ENCODE measurements around the gene IRF1.
"Not testable (repeated sequence)": the region's sequence is repeated elsewhere in the genome, so short reads cannot be mapped to it uniquely, and the experiment has no call there.

IRF1 gene

DNA sequence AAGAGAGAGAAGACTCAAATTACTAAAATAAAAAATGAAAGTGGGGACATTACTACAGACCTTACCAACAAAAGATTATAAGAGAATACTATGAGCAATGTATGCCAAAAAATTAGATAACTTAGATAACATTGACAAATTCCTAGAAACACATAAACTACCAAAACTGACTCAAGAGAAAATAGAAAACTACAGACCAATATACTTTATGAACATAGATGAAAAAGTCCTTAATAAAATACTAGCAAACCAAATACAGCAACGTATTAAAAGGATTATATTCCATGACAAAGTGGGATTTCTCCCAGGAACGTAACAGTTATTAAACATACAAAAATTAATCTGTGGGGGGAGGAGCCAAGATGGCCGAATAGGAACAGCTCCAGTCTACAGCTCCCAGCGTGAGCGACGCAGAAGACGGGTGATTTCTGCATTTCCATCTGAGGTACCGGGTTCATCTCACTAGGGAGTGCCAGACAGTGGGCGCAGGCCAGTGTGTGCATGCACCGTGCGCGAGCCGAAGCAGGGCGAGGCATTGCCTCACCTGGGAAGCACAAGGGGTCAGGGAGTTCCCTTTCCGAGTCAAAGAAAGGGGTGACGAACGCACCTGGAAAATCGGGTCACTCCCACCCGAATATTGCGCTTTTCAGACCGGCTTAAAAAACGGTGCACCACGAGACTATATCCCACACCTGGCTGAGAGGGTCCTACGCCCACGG, 23.2 kb upstream of the IRF1 start:
- not testable (repeated sequence) for H3K4me3 ChIP-seq (ENCODE audit: low read length); H3K36me3 ChIP-seq (ENCODE audit: control insufficient read depth, insufficient read depth, low read length); H3K4me1 ChIP-seq (ENCODE audit: control insufficient read depth, insufficient read depth, low read length); H3K27ac ChIP-seq (ENCODE audit: low read depth, low read length); H3K27me3 ChIP-seq (ENCODE audit: control insufficient read depth, insufficient read depth, low read length); H3K9ac ChIP-seq (ENCODE audit: low read length)

DNA sequence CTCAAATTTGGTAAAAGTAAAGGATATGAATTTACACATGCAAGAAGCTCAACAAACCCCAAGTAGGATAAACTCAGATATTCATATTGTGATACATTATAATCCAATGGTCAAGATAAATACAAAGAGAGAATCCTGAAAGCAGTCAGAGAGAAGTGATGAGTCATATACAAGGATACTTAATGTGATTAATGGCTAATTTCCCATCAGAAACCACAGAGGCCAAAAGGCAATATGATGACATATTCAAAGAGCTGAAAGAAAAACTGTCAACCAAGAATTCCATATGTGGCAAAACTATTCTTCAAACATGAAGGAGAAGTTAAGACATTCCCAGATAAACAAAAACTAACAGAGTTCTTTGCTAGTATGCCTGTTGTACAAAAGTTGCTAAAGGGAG, 19.5 kb upstream of the IRF1 start:
- no peaks in the 10 kb centered on the region for H3K36me3 ChIP-seq (ENCODE audit: control insufficient read depth, insufficient read depth, low read length)
- no peak overlapping the region for H3K4me3 ChIP-seq (ENCODE audit: low read length)
- H3K27ac ChIP-seq (ENCODE audit: low read depth, low read length), result no peak overlapping the region
- peaks cover 5% of the 10 kb centered on the region for H3K4me1 ChIP-seq (ENCODE audit: control insufficient read depth, insufficient read depth, low read length)
- H3K27me3 ChIP-seq (ENCODE audit: control insufficient read depth, insufficient read depth, low read length), result no peaks in the 10 kb centered on the region
- H3K9ac ChIP-seq (ENCODE audit: low read length), result no peak overlapping the region

DNA sequence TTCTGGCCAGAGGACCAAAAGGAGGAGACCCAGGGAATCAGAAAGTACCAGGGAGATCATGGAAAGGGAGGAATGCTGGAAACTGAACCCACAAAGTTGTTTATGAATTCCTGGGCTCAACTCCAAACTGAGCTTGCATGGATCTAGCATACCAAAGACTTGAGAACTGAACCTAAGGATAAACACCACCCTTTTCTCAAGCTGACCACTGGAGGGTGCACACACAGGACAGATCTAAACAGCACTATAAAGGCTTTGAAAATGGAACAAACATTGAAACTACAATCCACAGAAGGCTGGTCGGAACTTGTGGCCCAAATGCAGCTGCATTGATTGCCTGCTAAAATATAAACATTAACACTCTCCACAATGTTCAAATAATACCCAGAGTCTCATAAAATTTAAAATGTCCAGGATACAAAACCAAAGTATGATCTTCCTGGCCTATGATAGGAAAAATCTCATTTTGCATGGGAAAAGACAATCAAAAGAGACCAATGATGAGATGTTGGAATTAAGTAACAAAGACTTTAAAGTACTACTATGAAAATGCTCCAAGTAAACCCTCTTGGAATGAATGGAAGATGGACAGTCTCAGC, 15.6 kb upstream of the IRF1 start:
- no peaks in the 10 kb centered on the region for H3K36me3 ChIP-seq (ENCODE audit: control insufficient read depth, insufficient read depth, low read length)
- peak overlapping the region; percentile 70 for H3K27ac ChIP-seq (ENCODE audit: low read depth, low read length)
- no peak overlapping the region for H3K9ac ChIP-seq (ENCODE audit: low read length)
- H3K27me3 ChIP-seq (ENCODE audit: control insufficient read depth, insufficient read depth, low read length), result no peaks in the 10 kb centered on the region
- no peak overlapping the region for H3K4me3 ChIP-seq (ENCODE audit: low read length)
- H3K4me1 ChIP-seq (ENCODE audit: control insufficient read depth, insufficient read depth, low read length), result peaks cover 5% of the 10 kb centered on the region

DNA sequence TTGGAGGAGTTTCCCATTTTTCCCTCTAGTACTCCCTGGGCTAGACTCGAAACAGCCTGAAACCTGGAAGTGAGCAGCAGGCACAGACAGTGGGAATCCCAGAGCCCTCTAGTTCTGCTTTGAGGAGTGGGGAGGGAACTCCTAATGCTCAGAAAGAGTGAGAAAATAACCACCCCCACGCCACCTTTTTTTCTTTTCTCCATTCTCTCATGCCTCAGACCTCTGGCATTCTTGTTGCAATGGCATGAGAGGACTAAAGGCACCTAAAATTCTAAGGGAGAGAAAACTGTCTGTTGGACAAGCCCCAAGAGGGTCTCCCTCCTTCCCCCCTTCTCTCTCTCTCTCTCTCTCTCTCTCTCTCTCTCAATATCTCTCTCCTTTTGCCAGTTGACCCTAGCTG, 15.1 kb upstream of the IRF1 start:
- no peak overlapping the region for H3K9ac ChIP-seq (ENCODE audit: low read length)
- H3K4me3 ChIP-seq (ENCODE audit: low read length), result no peak overlapping the region
- H3K27me3 ChIP-seq (ENCODE audit: control insufficient read depth, insufficient read depth, low read length), result no peaks in the 10 kb centered on the region
- peaks cover 5% of the 10 kb centered on the region for H3K4me1 ChIP-seq (ENCODE audit: control insufficient read depth, insufficient read depth, low read length)
- no peaks in the 10 kb centered on the region for H3K36me3 ChIP-seq (ENCODE audit: control insufficient read depth, insufficient read depth, low read length)
- peak overlapping the region; percentile 70 for H3K27ac ChIP-seq (ENCODE audit: low read depth, low read length)

DNA sequence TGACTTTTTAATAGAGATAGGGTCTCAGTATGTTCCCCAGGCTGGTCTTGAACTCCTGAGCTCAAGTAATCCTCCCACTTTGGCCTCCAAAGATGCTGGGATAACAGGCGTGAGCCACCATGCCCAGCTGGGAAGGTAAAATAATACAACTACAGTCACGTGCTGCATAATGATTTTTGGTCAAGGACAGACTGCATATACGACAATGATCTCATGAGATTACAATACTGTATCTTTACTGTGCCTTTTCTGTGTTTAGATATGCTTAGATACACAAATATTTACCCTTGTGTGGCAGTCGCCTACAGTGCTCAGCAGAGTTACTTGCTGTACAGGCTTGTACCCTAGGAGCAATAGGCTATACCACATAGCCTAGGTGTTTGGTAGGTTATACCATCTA, 14.2 kb upstream of the IRF1 start:
- no peaks in the 10 kb centered on the region for H3K36me3 ChIP-seq (ENCODE audit: control insufficient read depth, insufficient read depth, low read length)
- H3K27ac ChIP-seq (ENCODE audit: low read depth, low read length), result peak overlapping the region; percentile 17
- H3K4me1 ChIP-seq (ENCODE audit: control insufficient read depth, insufficient read depth, low read length), result peaks cover 5% of the 10 kb centered on the region
- H3K9ac ChIP-seq (ENCODE audit: low read length), result no peak overlapping the region
- no peaks in the 10 kb centered on the region for H3K27me3 ChIP-seq (ENCODE audit: control insufficient read depth, insufficient read depth, low read length)
- no peak overlapping the region for H3K4me3 ChIP-seq (ENCODE audit: low read length)

DNA sequence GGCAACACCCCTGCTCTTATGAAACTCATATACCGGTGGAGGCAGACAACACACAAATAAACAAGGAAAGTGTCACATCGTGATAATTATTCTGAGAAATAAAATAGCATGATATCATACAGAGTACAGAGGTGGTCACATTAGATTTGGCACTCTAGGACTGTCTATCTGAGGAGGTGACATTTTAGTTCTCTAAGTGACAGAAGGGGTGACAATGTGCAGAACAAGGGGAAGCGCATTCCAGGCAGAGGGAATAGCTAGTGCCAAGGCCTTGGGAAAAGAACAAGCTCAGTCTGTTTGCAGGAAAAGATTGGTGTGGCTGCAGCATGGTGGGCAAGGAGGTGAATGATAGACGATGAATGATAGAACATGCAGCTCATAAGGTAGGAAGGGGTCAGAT, 12.7 kb upstream of the IRF1 start:
- Histone ChIP-seq H3K36me3 (ENCODE audit: control insufficient read depth, insufficient read depth, low read length) (no peaks in the 10 kb centered on the region), H3K9ac (ENCODE audit: low read length) (no peak overlapping the region), H3K4me1 (ENCODE audit: control insufficient read depth, insufficient read depth, low read length) (peaks cover 5% of the 10 kb centered on the region), H3K4me3 (ENCODE audit: low read length) (no peak overlapping the region), H3K27me3 (ENCODE audit: control insufficient read depth, insufficient read depth, low read length) (no peaks in the 10 kb centered on the region), H3K27ac (ENCODE audit: low read depth, low read length) (no peak overlapping the region)

DNA sequence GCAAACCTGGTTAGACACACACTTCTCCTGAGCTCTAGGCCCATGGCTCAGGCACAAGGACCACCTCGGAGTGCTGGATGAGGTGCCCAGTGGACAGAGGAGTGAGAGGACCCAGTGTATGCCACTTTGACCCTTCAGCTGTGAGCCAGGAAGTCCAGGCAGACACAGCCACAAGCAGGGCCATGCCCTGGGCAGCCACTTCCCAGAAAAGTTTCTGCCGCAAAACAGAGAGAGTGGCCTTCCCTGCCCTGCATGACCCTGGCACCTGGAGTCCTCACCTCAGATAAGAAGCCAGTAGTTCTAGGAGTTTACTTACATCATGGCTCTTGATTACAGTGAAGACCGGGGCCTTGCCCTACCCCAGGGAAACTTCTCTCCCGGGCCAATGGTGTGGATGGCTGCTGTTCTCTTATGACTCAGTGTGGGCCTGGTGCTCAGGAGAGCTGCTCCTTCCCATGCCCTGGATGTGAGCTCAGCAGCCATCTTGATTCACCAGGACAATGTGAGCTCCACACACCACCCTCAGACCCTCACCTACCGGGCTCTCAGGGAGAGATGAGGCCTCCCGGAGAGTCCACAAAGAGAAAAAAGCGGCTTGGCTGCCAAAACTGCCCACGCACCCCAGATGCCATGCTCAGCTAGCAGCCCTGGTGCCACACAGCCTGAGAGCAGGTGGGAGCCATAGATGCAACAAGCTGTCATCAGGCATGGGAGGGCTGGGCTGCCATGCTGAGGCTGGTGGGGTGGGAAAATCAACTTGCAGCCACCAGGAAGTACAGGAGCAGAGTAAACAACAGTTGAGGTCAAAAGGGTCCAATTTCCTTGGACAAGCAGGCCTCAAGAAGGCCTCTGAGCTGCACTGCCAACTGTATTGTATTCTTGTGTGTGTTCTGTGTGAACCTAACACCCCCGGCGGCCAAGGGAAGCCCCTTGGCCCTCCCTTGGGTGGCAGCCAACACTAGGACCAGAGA, 11.7 kb upstream of the IRF1 start:
- no peak overlapping the region for H3K9ac ChIP-seq (ENCODE audit: low read length)
- no peak overlapping the region for H3K27ac ChIP-seq (ENCODE audit: low read depth, low read length)
- no peak overlapping the region for H3K4me3 ChIP-seq (ENCODE audit: low read length)
- H3K27me3 ChIP-seq (ENCODE audit: control insufficient read depth, insufficient read depth, low read length), result no peaks in the 10 kb centered on the region
- peaks cover 13% of the 10 kb centered on the region for H3K4me1 ChIP-seq (ENCODE audit: control insufficient read depth, insufficient read depth, low read length)
- H3K36me3 ChIP-seq (ENCODE audit: control insufficient read depth, insufficient read depth, low read length), result no peaks in the 10 kb centered on the region

DNA sequence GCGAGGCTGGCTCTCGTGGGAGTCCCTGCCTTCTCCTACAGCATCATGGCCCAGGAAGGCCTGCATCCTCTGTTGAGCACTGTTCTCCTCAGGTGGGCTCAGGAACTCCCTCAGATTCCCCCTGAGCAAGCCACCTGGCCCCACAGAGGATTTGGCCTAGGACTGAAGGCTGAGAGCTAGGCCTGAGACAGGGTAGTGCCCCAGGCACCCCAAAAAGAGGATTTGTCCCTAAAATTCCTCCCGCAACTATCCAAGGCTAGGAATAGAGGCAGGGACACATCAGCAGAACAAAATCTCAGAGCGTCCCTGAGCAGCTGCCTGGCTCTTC, 11.0 kb upstream of the IRF1 start:
- no peak overlapping the region for H3K9ac ChIP-seq (ENCODE audit: low read length)
- no peaks in the 10 kb centered on the region for H3K27me3 ChIP-seq (ENCODE audit: control insufficient read depth, insufficient read depth, low read length)
- H3K4me1 ChIP-seq (ENCODE audit: control insufficient read depth, insufficient read depth, low read length), result peaks cover 15% of the 10 kb centered on the region
- H3K27ac ChIP-seq (ENCODE audit: low read depth, low read length), result no peak overlapping the region
- no peaks in the 10 kb centered on the region for H3K36me3 ChIP-seq (ENCODE audit: control insufficient read depth, insufficient read depth, low read length)
- H3K4me3 ChIP-seq (ENCODE audit: low read length), result no peak overlapping the region

DNA sequence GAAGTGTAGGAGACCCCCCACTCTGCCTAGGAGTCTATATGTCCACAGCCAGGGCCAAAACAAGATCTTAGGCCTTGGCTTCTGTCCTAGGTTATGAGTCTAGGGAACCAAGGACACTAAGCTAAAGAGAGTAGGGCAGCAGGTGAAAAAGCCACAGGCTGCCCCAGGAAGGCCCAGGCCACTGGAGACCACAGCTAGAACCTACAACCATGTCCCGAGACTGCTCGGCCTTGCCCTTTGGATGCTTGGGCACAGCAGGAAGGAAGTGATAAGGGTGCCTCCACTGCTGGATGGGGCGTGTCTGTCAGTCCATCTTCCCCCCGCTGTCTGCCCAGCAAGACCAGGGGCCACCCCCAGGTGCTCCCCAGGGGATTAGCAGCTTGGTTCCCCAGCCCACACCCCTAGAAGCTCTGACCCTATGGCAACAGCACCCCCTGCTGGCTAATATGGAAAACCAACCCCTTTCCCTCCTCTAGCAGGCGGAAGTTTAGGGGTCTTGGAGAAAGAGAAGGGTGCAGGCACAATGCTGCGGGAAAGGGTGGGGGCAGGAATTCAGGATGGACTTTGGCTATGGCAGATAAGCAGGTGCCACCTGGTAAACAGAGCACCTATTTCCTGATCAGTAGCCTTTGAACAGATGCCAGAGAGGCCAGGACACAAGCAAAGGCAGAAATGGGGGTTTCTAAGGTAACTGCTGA, 10.5 kb upstream of the IRF1 start:
- H3K27me3 ChIP-seq (ENCODE audit: control insufficient read depth, insufficient read depth, low read length), result no peaks in the 10 kb centered on the region
- no peaks in the 10 kb centered on the region for H3K36me3 ChIP-seq (ENCODE audit: control insufficient read depth, insufficient read depth, low read length)
- peaks cover 15% of the 10 kb centered on the region for H3K4me1 ChIP-seq (ENCODE audit: control insufficient read depth, insufficient read depth, low read length)
- H3K9ac ChIP-seq (ENCODE audit: low read length), result no peak overlapping the region
- H3K4me3 ChIP-seq (ENCODE audit: low read length), result no peak overlapping the region
- peak overlapping the region; percentile 45 for H3K27ac ChIP-seq (ENCODE audit: low read depth, low read length)

DNA sequence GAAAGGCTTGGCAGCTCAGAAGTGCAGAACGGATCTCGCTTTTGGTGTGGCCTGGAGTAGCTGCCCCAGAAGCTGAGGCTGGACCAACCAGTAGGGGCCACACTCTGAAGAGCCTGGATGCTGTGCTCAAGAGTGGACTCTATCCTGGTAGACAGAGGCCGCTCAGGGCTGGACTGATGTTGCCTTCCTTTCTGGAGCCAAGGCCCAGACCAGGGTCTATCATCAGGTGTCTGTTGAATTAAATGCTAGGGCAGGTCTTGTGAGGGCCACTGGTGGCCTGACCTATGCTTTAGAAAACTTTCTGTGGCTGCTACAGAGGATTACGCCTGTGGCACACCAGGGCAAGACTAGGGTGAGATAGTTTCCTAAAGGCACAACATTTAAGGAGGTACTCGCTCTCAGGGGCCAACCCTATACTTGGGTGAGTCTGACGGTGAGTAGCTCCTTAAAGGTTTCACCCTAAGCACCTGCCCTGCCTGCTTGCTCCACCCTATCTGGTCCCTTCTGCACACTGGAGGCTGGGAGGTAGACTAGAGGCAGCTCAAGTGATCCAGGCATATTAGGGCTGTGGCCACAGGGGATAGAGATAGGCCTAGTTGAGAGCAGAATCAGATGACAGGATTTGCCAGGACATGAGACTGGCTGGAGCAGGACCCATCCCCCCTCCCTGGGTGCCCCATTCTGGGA, 9.8 kb upstream of the IRF1 start:
- peaks cover 15% of the 10 kb centered on the region for H3K4me1 ChIP-seq (ENCODE audit: control insufficient read depth, insufficient read depth, low read length)
- no peak overlapping the region for H3K9ac ChIP-seq (ENCODE audit: low read length)

DNA sequence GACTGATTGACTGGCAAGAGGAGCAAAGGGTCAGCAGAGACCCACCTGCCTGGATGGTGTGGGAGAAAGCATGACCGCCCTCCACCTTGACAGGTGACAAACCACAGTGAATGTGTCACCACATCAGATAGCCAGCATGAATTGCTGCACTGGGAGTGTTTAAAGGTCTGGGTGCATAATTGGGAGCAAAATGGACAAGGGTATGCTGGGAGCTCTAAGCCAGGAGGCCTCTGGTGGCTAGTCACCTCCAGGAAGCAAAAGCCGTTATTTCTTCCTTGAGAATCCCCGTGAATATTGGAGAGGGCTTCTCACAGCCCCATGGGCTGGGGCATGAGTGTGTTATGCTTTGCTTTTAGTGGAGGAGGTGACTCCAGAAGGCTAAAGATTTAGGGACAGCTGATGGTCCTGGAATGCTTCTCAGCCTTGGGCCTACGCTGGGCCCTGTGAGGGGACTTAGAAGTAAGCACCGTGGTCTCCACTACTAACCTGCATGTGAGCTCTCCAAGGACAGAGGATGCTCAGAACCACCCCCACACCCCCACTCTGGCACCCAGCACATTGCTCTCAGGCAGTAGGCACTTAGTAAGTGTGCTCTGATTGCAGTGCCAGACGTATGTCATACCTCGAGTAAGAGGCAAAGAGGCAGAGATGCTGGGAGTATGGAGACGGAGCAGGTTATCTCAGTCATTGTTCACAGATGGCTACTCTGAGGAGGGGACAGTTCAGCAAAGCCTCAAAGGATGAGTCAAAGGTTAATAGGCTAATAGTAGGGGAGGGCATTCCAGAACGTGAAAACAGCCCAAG, 9.1 kb upstream of the IRF1 start:
- Histone ChIP-seq H3K9ac (ENCODE audit: low read length) (no peak overlapping the region), H3K4me3 (ENCODE audit: low read length) (no peak overlapping the region), H3K27ac (ENCODE audit: low read depth, low read length) (no peak overlapping the region), H3K4me1 (ENCODE audit: control insufficient read depth, insufficient read depth, low read length) (peaks cover 18% of the 10 kb centered on the region), H3K27me3 (ENCODE audit: control insufficient read depth, insufficient read depth, low read length) (no peaks in the 10 kb centered on the region), H3K36me3 (ENCODE audit: control insufficient read depth, insufficient read depth, low read length) (no peaks in the 10 kb centered on the region)

More for the DNA sequence above, 9.8 kb upstream of the IRF1 start:
- no peak overlapping the region for H3K4me3 ChIP-seq (ENCODE audit: low read length)
- peak overlapping the region; percentile 45 for H3K27ac ChIP-seq (ENCODE audit: low read depth, low read length)
- H3K27me3 ChIP-seq (ENCODE audit: control insufficient read depth, insufficient read depth, low read length), result no peaks in the 10 kb centered on the region
- no peaks in the 10 kb centered on the region for H3K36me3 ChIP-seq (ENCODE audit: control insufficient read depth, insufficient read depth, low read length)

Data from rectal smooth muscle tissue (tissue), 1 donor.